ENCODE measurements around the gene ZCCHC17.

Gene ZCCHC17

GRCh38 chr1:31396633-31397351, 100.0 kb downstream of the ZCCHC17 start:
- peak; percentile 65 for DNase-seq (ENCODE audit: low spot score)

GRCh38 chr1:31397360-31398095, 100.7 kb downstream of the ZCCHC17 start:
- peak; percentile 63 for DNase-seq (ENCODE audit: low spot score)

- DNase-seq (ENCODE audit: low spot score): no peak
Observed at GRCh38 chr1:31398246-31398645, 101.4 kb downstream of the ZCCHC17 start.

- DNase-seq (ENCODE audit: low spot score): no peak
Observed at GRCh38 chr1:31399976-31400375, 103.1 kb downstream of the ZCCHC17 start.

GRCh38 chr1:31400393-31400792, 103.6 kb downstream of the ZCCHC17 start:
- DNase-seq (ENCODE audit: low spot score): no peak

GRCh38 chr1:31401241-31401640, 104.4 kb downstream of the ZCCHC17 start:
- DNase-seq (ENCODE audit: low spot score): no peak

- no peak for DNase-seq (ENCODE audit: low spot score)
Observed at GRCh38 chr1:31405578-31406245, 108.9 kb downstream of the ZCCHC17 start.

- no peak for DNase-seq (ENCODE audit: low spot score)
Observed at GRCh38 chr1:31407029-31407626, 110.3 kb downstream of the ZCCHC17 start.

GRCh38 chr1:31408788-31409318, 112.0 kb downstream of the ZCCHC17 start:
- DNase-seq (ENCODE audit: low spot score): no peak

- DNase-seq (ENCODE audit: low spot score): peak; percentile 52
Observed at GRCh38 chr1:31409946-31410858, 113.4 kb downstream of the ZCCHC17 start.

GRCh38 chr1:31410871-31411270, 114.0 kb downstream of the ZCCHC17 start:
- DNase-seq (ENCODE audit: low spot score): peak; percentile 56

- DNase-seq (ENCODE audit: low spot score): no peak
Observed at GRCh38 chr1:31412205-31412604, 115.4 kb downstream of the ZCCHC17 start.

- peak; percentile 82 for DNase-seq (ENCODE audit: low spot score)
Observed at GRCh38 chr1:31412732-31413404, 116.0 kb downstream of the ZCCHC17 start, which contains the start of gene SERINC2. Gene SERINC2 (plus strand): TSS chr1:31413213. CDS start chr1:31413266, 53 bp downstream.

GRCh38 chr1:31413405-31414001, 116.7 kb downstream of the ZCCHC17 start:
- DNase-seq (ENCODE audit: low spot score): peak; percentile 58

All from AG08396 (cell line).